ENCODE data around the gene CASZ1.

GRCh38 chr1:10623686-10624145 lies 172.7 kb downstream of the CASZ1 start:
- TF ChIP-seq EP300 (IDR thresholded peaks at IDR 0.05; ENCODE audit: borderline replicate concordance in 1 of 2, control insufficient read depth in 1 of 2, low read depth in 2 of 2, low read length in 2 of 2) (no peak), STAT1 (conservative IDR thresholded peaks at IDR 0.05) (no peak)
- TF ChIP-seq, protein P1, sequence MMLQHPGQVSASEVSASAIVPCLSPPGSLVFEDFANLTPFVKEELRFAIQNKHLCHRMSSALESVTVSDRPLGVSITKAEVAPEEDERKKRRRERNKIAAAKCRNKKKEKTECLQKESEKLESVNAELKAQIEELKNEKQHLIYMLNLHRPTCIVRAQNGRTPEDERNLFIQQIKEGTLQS (IDR thresholded peaks at IDR 0.05; ENCODE audit: borderline replicate concordance, extremely low read depth, low read depth, low read length), result no peak
